NOMO-1 treated with dmso at 0.1 percent for 144 hours (cell line): ENCODE data around the gene R3HDM1.
"Not testable (repeated sequence)": the region's sequence is repeated elsewhere in the genome, so short reads cannot be mapped to it uniquely, and the experiment has no call there.

ENCODE experiments used
- DNase-seq: peaks from one replicate; lab custom pipeline; 2025; ENCODE audit not compliant: unreplicated experiment; lab: John Stamatoyannopoulos, UW

R3HDM1 gene

DNA sequence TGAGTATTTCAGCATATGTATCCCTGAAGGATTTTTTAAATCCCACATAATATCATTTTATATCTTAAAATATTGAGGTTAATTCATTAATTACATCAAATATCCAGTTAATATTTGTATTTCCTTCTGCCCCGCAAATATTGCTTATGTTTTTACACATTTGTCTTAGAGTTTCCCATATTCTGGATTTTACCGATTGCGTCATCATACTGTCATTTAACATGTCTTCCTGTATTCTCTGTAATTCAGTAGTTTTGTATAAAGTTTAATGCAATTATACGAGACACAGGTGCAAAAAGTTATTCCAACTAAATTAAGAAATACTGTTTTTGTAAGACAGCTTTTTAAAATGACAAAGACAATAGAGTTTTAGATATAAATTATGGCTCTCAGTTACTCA is 176.9 kb downstream of the R3HDM1 start:
- DNase-seq: no peak

DNA sequence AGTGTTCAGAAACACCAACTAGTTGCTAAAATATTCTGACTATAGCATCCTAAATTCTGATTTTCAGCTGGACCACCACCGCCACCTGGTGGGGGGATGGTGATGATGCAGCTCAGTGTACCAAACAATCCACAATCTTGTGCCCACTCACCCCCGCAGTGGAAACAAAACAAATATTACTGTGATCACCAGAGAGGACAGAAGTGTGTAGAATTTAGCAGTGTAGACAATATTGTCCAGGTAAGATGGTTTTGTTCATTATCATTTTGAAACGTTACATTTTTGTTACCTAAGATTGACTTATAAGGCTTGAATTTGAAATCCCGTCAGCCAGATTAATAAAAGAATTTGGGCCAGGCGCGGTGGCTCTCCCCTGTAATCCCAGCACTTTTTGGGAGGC is 178.7 kb downstream of the R3HDM1 start:
- DNase-seq: no peak

DNA sequence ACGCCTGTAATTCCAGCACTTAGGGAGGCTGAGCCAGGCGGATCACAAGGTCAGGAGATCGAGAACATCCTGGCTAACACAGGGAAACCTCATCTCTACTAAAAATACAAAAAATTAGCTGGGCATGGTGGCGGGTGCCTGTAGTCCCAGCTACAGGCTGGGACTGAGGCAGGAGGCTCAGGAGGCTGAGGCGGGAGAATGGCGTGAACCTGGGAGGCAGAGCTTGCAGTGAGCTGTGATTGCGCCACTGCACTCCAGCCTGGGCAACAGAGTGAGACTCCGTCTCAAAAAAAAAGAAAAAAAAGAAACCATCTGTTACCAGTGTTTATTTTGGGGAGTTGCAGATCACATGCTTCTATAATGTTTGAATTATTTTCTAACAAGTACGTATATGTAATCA is 183.8 kb downstream of the R3HDM1 start:
- not testable (repeated sequence) for DNase-seq

DNA sequence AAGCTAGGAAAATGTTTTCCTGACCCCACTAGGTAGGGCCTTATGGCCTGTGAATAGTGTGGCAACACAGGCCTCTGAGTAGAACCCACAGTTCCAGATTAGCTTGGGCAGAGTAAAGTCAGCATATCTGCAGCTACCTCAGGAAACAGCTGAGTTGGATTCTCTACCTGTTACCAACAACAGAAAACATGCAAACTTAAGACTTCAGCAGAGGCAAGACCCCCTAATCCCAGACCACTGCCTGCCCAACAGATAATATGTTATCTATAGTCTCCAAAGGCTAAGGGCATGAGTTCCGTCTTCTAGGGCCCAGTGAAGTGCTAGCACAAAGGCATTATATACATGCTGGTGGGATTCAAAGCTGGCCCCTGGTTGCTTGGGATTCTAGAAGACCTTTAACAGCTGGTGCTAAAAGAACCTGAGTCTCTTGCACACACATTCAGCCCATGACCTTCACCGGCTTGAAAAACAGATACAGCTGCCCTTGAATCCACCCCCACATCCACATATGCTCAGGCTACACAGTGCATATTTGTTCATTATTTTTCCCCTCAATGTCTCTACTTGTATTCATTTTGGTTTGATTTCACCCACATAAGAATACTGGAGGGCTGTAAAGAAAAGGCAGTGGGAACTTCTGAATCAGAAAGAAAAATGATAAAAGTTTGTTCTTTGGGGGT is 196.9 kb downstream of the R3HDM1 start:
- no peak for DNase-seq

DNA sequence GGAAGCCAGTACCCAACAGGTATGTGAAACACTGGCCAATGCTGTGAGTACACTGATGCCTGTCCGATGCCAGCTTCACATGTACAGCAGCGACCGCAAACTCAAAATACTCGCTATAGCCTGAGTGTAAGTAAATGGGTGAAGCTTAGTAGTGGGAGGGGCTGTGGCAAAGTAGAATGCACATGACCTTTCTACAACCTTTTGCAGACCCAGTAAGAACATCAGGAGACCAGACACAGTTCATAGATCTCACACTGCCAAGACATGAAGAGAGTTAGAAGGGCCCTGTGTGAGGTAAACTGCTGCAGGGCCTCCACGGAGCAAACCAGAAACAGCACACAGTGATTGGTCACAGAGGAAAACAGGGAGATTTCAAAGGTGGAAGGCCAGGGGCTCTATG is 201.3 kb downstream of the R3HDM1 start:
- no peak for DNase-seq

DNA sequence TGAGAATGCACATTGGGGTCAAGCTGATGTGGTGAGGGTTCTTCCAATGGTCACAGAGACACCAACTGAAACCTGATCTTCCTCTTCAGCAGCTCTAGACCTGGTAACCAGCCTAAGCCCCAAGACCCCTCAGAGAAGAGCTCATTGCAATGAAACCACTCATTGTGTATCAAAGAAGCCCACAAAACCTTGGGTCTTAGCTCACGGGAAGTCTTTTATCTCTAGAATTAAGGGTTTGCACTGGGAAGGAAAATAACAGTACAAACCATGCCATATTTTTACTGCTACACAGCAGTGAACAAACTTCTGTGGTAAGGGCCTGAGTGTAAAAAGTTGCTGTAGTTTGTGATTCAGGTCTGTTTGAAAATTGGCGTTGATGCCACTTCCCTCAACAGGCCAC is 201.8 kb downstream of the R3HDM1 start:
- DNase-seq: no peak

DNA sequence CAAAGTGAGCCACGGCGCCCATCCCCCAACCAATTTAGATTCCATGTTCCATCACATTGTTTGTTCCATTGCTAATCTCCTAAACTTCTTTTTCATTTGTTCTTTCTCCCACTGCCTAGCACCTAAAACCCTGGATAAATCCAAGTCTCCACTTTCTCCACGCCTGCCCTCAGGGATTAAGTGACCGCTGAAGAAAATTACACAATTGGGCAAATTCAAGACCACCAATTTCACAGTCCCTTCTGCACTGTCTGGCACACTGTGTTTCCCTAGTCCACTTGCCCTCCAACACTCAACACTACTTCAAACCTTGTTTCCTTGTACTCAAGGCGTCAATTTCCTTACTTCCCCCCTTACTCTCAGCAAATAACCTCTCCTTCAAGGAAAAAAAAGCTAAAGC is 205.3 kb downstream of the R3HDM1 start:
- no peak for DNase-seq

DNA sequence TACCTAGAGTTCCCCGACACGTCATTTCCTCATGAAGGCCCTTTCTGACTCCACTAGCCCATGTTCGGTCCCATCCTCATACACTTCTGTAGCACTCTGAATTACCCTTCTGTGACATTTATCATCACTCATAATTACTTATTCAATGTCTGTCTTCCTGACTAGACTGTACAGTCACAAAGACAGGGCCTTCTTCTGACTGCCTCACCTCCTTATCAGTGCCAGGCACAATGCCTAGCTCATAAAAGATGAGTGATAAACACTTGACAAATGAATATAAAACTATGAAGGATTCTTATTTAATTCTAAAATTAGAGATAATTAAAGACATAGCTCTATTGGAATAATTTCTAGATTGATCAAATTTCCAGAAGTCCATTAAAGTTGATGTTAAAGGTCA is 208.9 kb downstream of the R3HDM1 start:
- no peak for DNase-seq

DNA sequence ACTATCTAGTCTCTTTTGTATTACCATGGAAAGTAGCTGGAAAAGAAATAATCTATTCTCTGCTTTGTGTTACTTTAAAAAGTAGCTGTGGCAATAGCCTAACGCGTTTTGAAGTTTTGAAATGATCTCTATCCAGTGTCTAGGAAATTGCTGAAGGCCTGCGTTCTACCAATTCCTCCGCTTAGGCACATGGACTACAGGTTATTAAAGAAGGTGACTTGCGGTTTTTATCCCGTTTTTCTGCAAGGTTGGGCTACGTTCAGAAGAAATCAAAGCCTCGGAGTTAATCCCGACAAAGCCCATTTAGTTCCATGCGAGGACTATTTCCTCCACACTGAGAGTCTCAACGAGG is 209.7 kb downstream of the R3HDM1 start:
- no peak for DNase-seq

DNA sequence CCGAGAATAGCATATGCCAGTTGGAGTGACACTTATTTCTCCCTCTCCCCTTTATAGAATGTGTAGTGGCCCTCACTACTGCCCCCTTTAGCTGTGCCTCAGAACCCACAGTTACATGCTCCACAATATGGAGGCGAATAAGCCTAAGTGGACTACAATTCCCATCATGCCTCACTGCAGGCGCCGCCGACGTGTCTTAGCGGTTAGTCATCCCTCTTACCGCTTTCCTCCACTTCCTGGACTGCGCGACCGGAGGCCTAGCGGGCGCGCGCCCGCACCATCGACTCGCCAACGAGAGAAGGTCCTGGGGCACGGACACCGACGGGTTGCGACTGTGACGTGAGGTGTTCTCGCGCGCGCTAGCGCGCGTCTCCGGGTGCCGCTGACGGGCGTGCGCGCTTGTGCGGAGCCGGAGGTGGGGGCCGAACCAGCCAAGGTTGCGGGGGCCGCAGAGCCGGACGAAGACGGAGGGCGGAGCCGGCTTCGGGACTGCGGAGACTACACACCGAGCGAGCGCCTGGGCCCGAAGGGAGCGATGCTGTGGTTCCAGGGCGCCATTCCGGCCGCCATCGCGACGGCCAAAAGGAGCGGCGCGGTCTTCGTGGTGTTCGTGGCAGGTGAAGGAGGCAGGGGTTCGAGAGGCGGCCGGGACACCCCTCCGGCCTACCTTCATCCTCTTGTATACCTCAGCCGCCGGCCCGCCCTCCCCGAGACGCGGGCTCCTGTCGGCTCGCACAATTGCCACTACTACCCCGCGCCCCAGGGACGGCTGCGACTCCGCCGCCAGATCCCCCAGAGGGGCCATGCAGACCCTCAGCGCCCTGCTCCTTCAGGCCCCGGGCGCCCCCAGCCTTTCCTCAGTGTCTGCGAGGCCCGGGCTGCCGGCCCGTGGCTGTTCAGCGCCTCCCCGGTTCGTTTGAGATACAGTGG is 210.4 kb downstream of the R3HDM1 start, which contains the start of gene UBXN4:
UBXN4 (plus strand) TSS at position 461 of the 930 bp plus-strand sequence; CDS start at position 536, 75 bp downstream.
- DNase-seq: peak; percentile 93

DNA sequence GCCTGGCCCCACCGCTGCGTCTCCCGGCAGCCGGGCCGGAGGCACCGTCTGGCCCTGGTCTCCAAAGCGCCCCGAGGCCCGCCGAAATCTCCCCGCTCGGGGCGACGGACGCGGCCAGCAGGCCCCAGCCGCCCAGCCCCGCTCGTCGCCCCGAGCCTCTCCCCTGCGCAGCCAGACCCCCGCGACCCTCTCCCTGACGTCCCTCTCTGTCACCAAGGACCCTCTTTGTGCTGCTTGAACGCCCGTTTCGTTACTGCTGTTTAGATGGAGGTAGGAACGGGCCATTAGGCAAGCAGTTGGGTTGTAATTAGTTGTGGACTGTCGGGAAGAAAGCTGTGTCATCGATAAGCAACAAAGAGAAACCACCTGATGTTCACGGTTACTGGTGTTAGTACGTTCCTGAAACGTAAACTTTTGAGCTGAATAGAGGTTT is 211.1 kb downstream of the R3HDM1 start:
- peak; percentile 14 for DNase-seq

DNA sequence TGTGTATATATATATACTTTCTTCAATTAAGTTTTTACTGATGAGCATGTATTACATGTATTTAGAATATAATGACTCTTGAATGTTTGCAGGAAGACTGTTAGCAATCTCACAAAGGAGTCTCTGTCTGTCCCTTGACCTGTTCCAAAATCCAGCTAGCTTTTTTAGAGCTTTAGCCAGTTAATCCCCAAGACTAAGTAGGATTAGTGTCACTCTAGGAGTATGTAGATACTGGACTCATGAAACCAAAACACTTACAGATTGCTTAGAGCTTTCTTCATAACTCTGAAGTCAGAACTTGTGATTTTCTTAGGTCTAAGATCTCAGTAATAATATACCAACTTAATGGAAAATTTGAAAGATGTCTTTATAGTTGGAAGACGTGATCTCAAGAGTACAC is 212.6 kb downstream of the R3HDM1 start:
- no peak for DNase-seq

DNA sequence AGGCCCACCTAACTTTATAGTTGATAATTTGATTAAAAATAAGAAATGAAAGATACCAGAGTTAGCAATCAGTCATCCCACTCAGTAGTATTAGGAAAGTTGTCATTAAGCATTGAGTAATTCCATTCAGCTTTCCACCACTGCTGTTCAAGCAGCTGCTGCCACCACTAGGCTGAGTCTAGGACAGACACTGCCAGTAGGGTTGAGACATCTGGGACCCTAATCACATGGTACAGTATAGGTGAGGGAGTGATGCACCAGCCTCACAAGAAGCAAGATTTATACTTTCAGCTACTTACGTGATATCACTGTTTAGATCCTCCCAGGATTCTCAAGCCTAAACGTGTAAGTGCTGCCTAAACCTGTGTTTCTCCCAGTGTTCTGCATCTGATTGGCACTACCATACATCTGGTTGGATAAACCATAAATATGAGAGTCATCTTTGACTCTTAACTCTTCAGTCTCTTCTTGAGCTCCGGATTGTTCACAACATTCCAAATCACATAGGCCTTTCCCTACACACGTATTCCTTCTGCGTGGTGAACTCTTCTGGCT is 213.6 kb downstream of the R3HDM1 start:
- DNase-seq: no peak

DNA sequence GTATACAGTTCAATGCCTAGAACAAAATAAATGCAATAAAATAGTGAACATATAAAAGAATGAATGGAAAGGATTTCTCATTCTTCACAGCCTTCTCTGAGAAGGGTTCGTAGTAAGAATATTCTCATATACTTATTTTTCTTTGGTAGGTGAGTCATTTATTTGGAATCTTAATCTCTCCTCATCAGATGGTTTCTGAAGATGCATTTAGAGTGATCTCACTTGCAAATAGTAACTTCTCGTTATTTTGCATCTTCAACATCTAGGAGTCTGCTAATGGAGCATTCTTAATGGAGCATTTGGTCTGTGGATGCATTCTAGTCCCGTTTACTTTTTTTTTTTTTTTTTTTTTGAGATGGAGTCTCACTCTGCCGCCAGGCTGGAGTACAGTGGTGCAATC is 214.3 kb downstream of the R3HDM1 start:
- no peak for DNase-seq

DNA sequence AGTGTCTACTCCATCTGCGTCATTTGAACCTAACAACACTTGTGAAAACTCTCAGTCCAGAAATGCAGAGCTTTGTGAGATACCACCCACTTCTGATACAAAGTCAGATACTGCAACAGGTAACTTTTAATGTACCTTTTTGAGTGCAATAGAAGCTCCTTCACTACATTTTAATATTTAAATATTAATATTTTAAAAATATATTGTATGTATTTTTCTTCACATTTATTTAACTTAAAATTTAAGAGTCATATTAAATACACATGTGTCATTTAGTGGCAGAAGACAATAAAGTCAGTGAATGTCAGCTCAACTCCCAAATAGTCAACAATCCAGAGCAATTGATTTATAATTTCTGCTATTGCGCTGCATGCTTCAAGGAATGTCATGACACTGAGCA is 224.3 kb downstream of the R3HDM1 start:
- no peak for DNase-seq

DNA sequence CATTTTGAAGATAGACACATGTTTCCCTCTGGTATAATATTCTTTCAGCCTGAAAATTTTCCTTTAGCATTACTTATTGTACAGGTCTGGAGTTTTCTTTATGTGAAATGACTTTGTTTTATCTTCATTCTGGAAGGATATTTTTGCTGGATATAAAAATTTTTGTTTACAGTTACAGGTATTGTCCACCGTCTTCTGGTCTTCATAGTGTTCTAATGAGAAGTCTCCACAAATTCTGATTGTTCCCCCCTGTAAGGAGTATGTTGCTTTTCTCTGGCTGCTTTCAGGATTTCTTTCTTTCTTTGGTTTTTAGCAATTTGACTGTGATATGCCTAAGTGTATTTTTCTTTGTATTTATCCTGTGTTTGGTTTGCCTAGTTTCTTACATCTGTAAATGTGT is 225.4 kb downstream of the R3HDM1 start:
- DNase-seq: no peak

DNA sequence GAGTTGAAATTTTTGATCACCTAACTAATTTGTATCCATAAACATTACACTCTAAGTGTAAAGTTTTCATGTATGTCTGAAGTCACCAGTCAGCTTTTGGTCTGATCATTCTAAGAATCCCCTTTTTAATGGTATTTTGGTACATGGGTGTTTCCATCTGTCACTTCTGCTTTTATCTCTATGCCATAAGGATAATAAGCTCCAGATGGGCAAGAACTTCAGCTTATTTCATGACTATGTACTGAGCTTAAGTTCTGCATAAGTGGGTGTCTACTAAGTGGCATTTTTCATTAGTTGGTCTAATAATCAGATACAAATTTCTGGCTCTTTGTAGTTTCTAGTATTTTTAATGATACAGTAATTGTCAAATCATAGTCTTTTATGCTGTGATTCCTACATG is 230.7 kb downstream of the R3HDM1 start:
- DNase-seq: no peak

DNA sequence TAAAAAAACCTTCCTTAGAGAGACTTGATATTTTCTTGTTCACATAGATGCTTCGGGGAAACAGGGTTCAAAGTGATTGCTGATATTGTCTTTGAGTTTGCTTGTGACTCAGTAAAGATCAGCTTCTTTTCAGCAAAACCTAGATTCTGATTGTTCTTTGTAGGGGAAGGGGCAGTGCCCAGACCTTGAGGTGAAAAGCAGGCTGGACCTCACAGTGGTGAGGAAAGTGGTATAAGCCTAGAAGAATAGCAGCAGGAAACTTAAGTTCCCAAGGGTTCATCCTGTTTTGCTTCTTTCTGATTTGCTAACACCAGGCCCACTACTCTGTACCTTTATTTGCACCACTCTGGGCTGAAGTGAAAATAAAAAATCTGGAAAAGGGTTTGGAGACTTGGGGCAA is 231.2 kb downstream of the R3HDM1 start:
- no peak for DNase-seq

DNA sequence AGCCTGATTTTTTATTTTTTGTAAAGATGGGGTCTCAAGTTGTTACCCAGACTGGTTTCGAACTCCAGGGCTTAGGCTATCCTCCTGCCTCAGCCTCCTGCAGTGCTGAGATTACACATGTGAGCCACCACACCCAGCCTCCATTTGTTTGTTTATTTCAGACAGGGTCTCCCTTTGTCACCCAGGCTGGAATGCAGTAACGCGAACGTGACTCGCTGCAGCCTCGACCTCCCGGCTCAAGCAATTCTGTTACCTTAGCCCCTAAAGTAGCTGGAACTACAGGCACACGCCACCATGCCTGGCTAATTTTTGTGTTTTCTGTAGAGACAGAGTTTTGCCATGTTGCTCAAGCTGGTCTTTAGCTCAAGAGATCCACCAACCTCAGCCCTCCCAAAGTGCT is 237.6 kb downstream of the R3HDM1 start:
- no peak for DNase-seq

DNA sequence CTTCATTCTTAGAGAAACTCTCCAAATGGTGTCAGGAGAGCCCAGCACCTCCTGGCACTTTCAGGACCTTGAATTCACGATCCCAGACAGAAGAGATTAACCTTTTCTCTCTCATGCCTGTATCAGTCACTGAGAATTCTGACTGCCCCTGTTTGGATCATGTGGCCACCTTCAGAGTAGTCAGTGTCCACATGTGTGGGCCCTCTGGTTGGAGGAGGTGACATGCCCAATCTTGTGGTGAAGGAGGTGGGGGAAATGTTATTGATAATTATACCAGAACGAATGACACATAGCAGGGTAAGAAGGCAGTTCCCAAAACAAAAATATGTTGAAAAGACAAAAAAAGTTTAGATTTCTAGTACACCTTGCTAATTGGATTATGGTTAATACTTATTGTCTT is 242.0 kb downstream of the R3HDM1 start:
- no peak for DNase-seq

DNA sequence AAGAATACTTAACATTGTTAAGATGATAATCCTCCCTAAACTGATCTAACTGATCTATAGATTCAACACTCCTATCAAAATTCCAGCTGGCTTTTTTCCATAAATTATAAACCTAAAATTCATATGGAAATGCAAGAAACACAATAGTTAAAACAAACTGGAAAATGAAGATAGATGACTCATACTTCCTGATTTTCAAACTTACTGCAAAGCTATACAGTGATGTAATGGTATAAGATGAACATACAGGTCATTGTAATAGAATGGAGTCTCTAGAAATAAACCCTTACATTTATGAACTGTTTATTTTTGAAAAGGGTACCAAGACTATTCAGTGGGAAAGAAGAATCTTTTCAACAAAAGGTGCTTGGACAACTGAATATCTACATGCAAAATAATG is 242.6 kb downstream of the R3HDM1 start:
- no peak for DNase-seq
